Activated CD4-positive, alpha-beta T cell treated with anti-CD3 and anti-CD28 coated beads for 24 hours (primary cell): ENCODE results near the gene OR4D5.

ENCODE experiments used
- DNase-seq, 2 donors: peaks; one replicate each; pipeline ENCODE4 v3.0.0-alpha.2; 2020; ENCODE audit warnings: low read depth in 2 of 2

OR4D5 gene

GRCh38 chr11:123939317-123939716, at the start of gene OR4D5:
TSS of gene OR4D5 (plus strand) at chr11:123939617. CDS start at chr11:123939617, 0 bp downstream.
- DNase-seq: no peak

DNA sequence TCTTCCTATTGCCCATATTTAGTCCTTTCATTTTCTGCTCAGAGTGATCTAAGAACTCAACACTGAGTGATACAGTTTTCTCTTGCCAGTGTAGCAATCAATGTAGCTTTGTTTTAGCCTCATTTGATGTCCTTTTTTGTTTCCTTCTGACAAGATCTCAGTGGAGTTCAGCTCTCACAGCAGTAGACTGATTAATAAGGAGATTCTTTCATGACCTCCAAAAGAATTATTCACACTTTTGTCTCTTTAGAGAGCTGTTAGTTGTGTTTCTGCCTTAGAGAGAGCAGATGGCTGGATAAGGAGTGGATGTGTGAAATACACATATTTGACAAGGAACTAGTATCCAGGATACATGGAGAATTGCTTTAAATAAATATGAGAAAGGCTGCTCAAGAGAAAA, 47.4 kb upstream of the OR4D5 start:
- DNase-seq: no peak

- no peak for DNase-seq
These were observed 39.6 kb upstream of the OR4D5 start for GRCh38 chr11:123899792-123900191.

GRCh38 chr11:123901867-123902266, 37.5 kb upstream of the OR4D5 start, which contains the start of gene OR8D4:
TSS of gene OR8D4 (plus strand) at chr11:123902167. CDS start at chr11:123906432, 4,265 bp downstream.
- no peak for DNase-seq

DNA sequence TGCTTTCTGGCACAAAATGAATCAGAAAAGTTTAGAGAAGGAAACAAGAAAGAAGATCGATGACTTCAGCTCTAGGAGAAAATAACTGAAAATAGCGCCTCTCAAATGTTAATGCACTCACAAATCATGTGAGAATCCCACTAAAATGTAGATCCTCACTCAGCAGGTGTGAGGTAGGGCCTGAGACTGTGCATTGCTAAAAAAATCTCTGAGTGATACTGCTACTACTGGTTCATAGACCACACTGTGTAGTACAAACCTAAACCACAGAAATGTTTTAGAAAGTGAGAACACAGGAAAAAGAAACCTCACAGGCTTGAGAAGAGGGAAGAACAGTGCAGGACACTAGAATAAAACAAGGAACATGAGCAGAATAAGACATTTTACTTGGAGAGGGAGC, 35.5 kb upstream of the OR4D5 start:
- no peak for DNase-seq

GRCh38 chr11:123904932-123905331, 34.5 kb upstream of the OR4D5 start:
- DNase-seq: no peak

DNA sequence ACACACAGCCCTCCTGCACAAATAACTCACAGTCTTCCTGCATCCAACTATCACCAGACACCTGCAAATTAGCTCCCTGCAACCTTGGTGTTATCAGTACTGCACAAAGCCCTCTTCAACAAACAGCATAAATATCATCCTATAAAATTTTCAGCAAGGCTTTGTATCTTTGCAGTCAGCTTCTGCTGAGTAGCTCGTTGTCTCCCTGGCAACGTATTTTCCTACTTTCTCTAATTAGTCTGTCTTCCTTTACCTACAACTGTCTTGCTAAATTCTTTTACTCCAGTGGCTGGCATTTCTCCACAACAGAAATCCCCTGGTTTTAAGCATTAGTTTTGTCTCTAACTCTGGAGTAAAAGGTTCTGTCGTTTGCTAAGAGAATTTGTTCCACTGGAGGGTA, 33.6 kb upstream of the OR4D5 start:
- DNase-seq: no peak

- DNase-seq: no peak
These were observed 18.5 kb upstream of the OR4D5 start for GRCh38 chr11:123920943-123921342.

DNA sequence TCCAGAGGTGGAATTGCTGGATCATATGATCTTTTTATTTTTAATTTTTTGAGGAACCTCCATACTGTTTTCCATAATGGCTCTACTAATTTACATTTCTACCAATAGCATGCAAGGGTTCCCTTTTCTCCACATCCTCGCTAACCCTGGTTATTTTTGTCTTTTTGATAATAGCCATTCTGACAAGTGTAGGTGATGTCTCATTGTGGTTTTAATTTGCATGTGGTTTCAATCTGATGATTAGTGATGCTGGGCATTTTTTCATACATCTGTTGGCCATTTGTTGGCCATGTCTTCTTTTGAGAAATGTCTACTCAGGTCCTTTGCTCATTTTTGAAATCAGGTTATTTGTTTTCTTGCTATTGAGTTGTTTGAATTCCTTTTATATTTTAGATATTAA, 15.4 kb upstream of the OR4D5 start:
- no peak for DNase-seq

- no peak for DNase-seq
These were observed 3.0 kb downstream of the OR4D5 start for GRCh38 chr11:123942413-123942812.

- DNase-seq: no peak
These were observed 4.3 kb downstream of the OR4D5 start, which contains the start of gene OR6T1 for GRCh38 chr11:123943738-123944137. TSS of gene OR6T1 (minus strand) at chr11:123943838. CDS start at chr11:123943838, 0 bp downstream.

DNA sequence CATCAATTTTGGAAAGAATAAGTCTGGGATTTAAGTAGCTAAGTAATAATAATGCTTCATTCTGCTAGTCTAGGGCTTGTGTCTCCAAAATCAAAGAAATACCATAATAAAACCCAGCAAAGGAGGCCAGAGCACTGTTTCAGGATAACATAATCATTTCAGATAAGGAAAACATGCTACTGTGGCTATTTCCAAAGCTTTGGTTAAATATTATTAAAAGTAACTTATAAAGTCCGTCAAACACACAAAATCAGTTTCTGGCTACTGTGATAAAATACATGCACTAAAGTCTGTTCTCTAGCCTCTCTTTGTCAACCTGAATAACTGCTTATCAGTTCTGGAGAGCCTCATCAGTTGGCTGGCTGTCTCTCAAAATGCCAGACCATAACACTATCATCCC, 5.7 kb downstream of the OR4D5 start:
- no peak for DNase-seq

- no peak for DNase-seq
These were observed 17.3 kb downstream of the OR4D5 start for GRCh38 chr11:123956752-123957151.

- DNase-seq: no peak
These were observed 34.4 kb downstream of the OR4D5 start for GRCh38 chr11:123973816-123974215.

DNA sequence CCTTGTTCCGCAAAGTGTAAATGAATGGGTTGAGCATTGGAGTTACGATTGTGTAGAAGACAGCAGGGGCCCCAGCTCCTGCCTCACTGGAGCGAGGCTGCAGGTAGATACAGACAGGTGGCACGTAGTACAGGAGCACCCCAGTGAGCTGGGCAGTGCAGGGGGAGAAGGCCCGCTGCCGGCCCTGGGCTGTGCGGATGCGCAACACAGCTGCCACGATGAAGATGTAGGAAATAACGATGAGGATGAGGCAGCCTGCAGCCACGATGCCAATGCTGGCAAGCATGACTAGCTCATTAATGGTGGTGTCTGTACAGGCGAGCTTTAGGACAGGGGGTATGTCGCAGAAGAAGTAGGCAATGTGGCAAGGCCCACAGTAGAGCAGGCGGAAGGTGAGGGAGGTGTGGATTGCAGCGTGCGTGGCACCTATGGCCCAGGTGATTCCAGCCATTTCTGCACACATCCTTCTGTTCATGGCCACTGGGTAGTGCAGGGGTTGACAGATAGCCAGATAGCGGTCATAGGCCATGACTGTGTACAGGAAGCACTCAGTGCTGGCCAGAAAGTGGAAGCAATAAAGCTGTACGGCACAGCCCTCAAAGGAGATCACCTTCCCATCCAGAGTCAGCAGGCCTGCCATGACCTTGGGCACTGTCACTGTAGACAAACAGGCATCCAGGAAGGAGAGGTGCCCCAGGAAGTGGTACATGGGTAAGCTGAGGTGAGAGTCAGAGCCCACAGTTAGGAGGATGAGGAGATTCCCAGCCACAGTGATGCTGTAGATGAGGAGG, 37.5 kb downstream of the OR4D5 start:
- DNase-seq: no peak

DNA sequence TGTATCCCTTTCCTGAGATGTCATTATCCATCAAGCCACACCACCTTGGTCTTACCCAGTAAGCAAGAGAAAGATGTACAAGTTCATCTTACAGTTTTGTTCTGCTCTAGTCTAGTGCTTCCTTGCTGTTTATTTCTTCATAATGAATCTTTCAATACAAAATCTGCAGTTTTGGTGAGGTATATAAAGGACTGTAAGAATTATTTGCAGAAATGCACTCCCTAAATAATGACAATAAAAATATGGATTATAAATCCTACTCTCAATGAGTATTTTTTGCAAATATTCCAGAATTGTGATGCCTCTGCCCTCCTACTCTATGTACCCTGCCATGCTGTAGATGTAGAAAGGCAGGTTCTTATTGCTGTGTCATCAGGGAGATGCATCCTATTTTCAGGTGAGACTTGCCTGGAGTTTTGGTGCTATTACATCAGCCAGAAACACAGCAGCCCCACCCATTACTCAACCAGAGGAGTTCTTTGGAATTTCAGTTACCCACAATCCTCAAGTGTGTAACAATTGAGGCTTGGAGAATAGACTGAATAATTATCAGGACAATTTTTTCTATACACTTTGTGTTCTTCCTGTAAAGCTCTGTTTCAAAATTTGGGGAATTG, 38.4 kb downstream of the OR4D5 start, which contains the start of gene OR10S1:
Gene OR10S1 (minus strand): TSS at position 51 of the 617 bp plus-strand sequence. CDS start 117 bp downstream, outside the sequence.
- no peak for DNase-seq

DNA sequence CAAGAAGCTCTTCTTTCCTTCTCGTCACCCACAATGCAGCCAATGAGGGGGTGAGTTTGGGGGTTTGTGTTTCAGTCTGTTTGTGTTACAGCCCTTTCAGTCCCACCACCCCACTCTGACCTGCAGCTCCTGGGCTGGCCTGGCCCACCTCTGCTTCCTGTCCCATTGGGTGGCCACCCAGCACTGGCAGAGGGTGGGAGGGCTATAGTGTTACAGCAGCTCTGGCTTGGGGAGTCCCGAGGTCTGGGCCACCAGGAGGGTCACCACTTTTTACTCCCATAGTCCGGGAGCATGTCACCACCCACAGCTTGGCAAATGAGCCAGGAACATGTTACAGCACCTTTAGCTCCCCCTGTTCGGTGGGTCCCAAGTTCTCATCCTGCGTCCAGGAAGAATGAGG, 39.9 kb downstream of the OR4D5 start:
- no peak for DNase-seq
